NCI-H2196 treated with DMSO at 0.1 percent for 48 hours (cell line): ENCODE data around the gene ESPL1.

Source experiments
- DNase-seq: peaks from one replicate; lab custom pipeline; 2025; ENCODE audit not compliant: unreplicated experiment; lab: John Stamatoyannopoulos, UW

Gene ESPL1

GRCh38 chr12:53230108-53230845 is 37.8 kb upstream of the ESPL1 start:
- no peak for DNase-seq

- DNase-seq, result no peak
Measured at GRCh38 chr12:53231671-53231920, 36.5 kb upstream of the ESPL1 start.

- peak; percentile 56 for DNase-seq
Measured at GRCh38 chr12:53231921-53232645, 36.0 kb upstream of the ESPL1 start, which contains the start of gene RARG. RARG (minus strand) TSS chr12:53232209; CDS start chr12:53227545, 4,664 bp downstream.

GRCh38 chr12:53232646-53233461 is 35.2 kb upstream of the ESPL1 start:
- DNase-seq, result no peak

- DNase-seq, result no peak
Measured at GRCh38 chr12:53233671-53234121, 34.4 kb upstream of the ESPL1 start.

GRCh38 chr12:53234271-53234914 is 33.7 kb upstream of the ESPL1 start:
- no peak for DNase-seq

GRCh38 chr12:53235164-53235563 is 32.9 kb upstream of the ESPL1 start:
- no peak for DNase-seq

- DNase-seq, result no peak
Measured at GRCh38 chr12:53235742-53236442, 32.2 kb upstream of the ESPL1 start.

- no peak for DNase-seq
Measured at GRCh38 chr12:53236443-53237111, 31.5 kb upstream of the ESPL1 start.

GRCh38 chr12:53239643-53240258 is 28.3 kb upstream of the ESPL1 start:
- DNase-seq, result no peak

GRCh38 chr12:53241623-53242412 is 26.3 kb upstream of the ESPL1 start:
- no peak for DNase-seq

GRCh38 chr12:53244337-53244736 is 23.8 kb upstream of the ESPL1 start:
- DNase-seq, result no peak

GRCh38 chr12:53245286-53245685 is 22.8 kb upstream of the ESPL1 start:
- DNase-seq, result no peak

- DNase-seq, result peak; percentile 64
Measured at GRCh38 chr12:53251477-53252348, 16.4 kb upstream of the ESPL1 start.

GRCh38 chr12:53252349-53252916 is 15.7 kb upstream of the ESPL1 start:
- no peak for DNase-seq

GRCh38 chr12:53253298-53253697 is 14.8 kb upstream of the ESPL1 start:
- DNase-seq, result no peak

GRCh38 chr12:53254816-53255545 is 13.1 kb upstream of the ESPL1 start:
- DNase-seq, result no peak
